HAP-1 (cell line): ENCODE data around the gene NFIA.
A peak's percentile ranks its signal among the peaks of the same experiment; 100 is the strongest.

Source experiments
- DNase-seq, 2 experiments: peaks; one replicate each; pipeline ENCODE4 v3.0.0-alpha.2; 2016 to 2020; ENCODE audit warnings: low spot score in 2 of 2
- H3K27me3 ChIP-seq: fragments of 250-450 bp; sonication (Bioruptor Pico); 2 replicates; pipeline ENCODE4 v1.5.1; 2020; ENCODE audit warnings: low read depth, mild to moderate bottlenecking, moderate library complexity
- H3K36me3 ChIP-seq: fragments of 250-450 bp; sonication (Bioruptor Pico); replicated peaks from 2 replicates; pipeline ENCODE4 v1.5.1; 2020; ENCODE audit warnings: mild to moderate bottlenecking
- H3K4me1 ChIP-seq: fragments of 250-450 bp; sonication (Bioruptor Pico); 2 replicates; pipeline ENCODE4 v1.5.1; 2020; ENCODE audit warnings: mild to moderate bottlenecking
- H3K4me3 ChIP-seq: fragments of 250-450 bp; sonication (Bioruptor Pico); 2 replicates; pipeline ENCODE4 v1.5.1; 2020; ENCODE audit warnings: mild to moderate bottlenecking, moderate library complexity
- H3K9me3 ChIP-seq: fragments of 250-450 bp; sonication (Bioruptor Pico); 2 replicates; pipeline ENCODE4 v1.5.1; 2020; ENCODE audit warnings: mild to moderate bottlenecking, moderate library complexity
- in situ Hi-C: fragments of 300-500 bp; cut with MboI; formaldehyde crosslinking; loops from 3 replicates; pipeline ENCODE4 v1.14.3; 2020; ENCODE audit warnings: low sequenced_read_pairs, inconsistent platforms, mixed read lengths

The NFIA gene

GRCh38 chr1:61449410-61449809, 367.0 kb downstream of the NFIA start:
- Histone ChIP-seq H3K4me1 (peaks cover 42% of the 10 kb centered on the region), H3K27me3 (no peaks in the 10 kb centered on the region), H3K9me3 (no peaks in the 10 kb centered on the region), H3K4me3 (no peak overlapping the region), H3K36me3 (no peaks in the 10 kb centered on the region)
- in situ Hi-C loops = no loop called here
- no peak for DNase-seq

- Histone ChIP-seq H3K4me3 (no peak overlapping the region), H3K27me3 (no peaks in the 10 kb centered on the region), H3K4me1 (peaks cover 42% of the 10 kb centered on the region), H3K36me3 (no peaks in the 10 kb centered on the region), H3K9me3 (no peaks in the 10 kb centered on the region)
- peak; percentile 59 to 60 for DNase-seq
- in situ Hi-C loops = no loop called here
Measured at GRCh38 chr1:61450454-61450853, 368.1 kb downstream of the NFIA start.

DNA sequence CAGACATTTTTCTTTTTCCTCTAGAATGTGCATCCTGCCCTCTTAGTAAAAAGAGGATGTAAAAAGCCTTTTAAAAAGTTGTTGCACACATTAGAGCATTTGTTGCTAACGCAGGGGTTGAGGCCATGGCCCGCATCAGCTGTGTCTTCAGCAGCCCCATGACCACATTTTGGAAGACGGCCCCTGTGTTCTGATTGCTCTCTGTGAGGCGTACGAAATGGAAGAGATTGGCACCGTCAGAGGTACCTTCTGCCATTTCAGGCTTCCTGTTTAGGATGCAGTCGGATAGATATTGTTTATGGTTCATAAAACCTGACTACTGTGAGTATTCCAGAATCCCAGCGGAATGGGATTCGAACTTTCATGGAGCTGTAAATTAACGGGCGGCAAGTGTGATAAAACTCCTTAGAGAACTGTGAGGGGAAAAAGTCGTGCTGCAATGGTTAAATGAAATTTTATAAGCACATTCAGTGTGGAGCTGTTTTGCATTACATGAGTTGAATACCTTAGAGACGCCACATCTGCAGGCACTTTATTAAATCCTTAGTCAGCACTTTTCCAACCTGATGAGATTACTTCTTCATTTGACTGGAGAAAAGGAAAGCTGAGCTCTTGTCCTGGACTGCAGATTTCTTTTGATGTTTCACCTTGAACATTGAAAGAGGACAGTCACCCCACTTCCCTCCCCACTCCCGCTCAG, 368.7 kb downstream of the NFIA start:
- DNase-seq = no peak
- in situ Hi-C loops = no loop called here
- no peaks in the 10 kb centered on the region for H3K36me3 ChIP-seq
- no peaks in the 10 kb centered on the region for H3K9me3 ChIP-seq
- peaks cover 42% of the 10 kb centered on the region for H3K4me1 ChIP-seq
- H3K27me3 ChIP-seq = no peaks in the 10 kb centered on the region
- H3K4me3 ChIP-seq = no peak overlapping the region

DNA sequence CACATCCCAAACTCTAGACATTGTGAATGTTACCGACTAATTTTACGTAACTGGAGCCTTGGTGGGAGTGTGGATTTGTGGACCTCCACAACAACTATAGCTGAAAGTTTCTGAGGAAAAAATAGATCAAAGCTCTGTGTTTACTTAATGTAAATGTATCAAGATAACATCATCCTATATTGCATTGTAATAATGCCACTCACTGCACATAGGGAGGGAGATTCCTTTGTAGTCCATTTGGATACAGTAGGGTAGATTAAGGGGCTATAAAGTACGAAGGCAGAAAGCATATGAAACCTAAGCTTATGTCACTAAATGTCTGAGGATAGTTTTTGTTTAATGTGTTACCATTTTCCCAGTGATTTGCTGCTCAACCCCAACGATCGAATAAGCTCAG, 369.2 kb downstream of the NFIA start:
- in situ Hi-C loops = no loop called here
- H3K9me3 ChIP-seq = no peaks in the 10 kb centered on the region
- peaks cover 42% of the 10 kb centered on the region for H3K4me1 ChIP-seq
- no peak overlapping the region for H3K4me3 ChIP-seq
- no peaks in the 10 kb centered on the region for H3K27me3 ChIP-seq
- peak in 1 of 2 experiments; percentile 36 for DNase-seq
- H3K36me3 ChIP-seq = no peaks in the 10 kb centered on the region

GRCh38 chr1:61452176-61453035, 370.0 kb downstream of the NFIA start:
- DNase-seq = peak; percentile 24 to 79
- H3K36me3 ChIP-seq = no peaks in the 10 kb centered on the region

DNA sequence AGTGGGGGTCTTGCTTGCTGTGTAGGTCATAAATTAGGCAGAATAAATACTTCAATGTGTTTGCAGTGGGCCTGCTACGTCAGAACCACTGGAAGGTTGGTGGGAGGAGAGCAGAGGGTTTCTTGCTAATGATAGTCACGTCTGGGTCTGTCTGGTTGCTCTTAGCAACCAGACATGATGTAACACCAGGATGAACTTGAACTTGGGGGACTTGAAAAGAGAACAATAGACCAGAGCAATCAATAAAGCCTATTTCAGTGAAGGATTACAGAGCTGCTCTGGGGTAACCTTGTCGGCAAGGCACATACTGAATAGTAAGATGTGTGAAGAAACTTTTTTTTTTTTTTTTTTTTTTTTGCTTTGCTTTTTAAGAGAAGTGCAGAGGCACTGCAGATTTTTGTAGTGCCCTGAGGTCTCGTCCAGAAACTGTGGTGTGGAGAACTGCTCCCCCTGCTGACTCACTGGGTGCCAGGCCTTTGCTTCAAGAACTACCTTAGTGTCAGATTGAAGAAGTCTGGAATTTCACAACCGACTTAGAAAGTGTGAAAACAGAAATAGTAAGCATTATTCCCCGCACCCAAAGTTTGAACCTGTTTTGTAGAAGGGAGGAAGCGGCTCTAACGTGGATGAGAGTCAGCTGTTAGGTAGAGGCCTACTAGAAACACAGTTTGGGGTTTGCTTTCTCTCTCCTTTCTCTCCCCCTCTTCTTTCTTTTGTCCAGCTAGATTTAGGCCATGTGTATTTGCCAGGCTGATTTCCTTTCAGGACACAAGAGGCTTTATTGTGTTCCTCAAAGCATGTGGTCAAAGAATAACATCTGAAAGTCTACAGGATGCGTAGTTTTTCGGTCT, 371.0 kb downstream of the NFIA start:
- no peaks in the 10 kb centered on the region for H3K9me3 ChIP-seq
- in situ Hi-C loops = no loop called here
- no peaks in the 10 kb centered on the region for H3K27me3 ChIP-seq
- peak; percentile 87 to 94 for DNase-seq
- no peak overlapping the region for H3K4me3 ChIP-seq
- no peaks in the 10 kb centered on the region for H3K36me3 ChIP-seq
- peaks cover 42% of the 10 kb centered on the region for H3K4me1 ChIP-seq

More at GRCh38 chr1:61452176-61453035, 370.0 kb downstream of the NFIA start:
- Histone ChIP-seq H3K4me3 (no peak overlapping the region), H3K27me3 (no peaks in the 10 kb centered on the region), H3K4me1 (peaks cover 42% of the 10 kb centered on the region), H3K9me3 (no peaks in the 10 kb centered on the region)
- in situ Hi-C loops = no loop called here

DNA sequence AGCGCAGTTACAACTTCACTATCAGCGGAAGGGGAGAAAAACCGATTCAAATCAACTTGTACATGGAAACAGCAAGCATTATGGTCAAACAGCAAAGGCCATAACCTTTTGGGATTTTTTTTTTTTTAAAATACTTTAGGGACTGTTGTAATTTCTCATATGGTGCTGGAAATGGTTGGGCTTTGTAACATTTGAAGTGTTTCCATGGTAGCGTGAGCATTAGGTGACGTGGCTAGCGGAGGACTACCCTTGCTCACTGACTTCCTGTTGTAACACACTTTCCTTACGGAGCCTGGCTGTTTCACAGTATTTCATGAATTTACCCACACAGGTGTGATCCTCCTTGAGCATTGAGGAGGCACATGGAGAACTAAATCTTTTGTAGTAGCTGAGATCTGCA, 373.0 kb downstream of the NFIA start:
- H3K4me3 ChIP-seq = no peak overlapping the region
- H3K9me3 ChIP-seq = no peaks in the 10 kb centered on the region
- H3K36me3 ChIP-seq = no peaks in the 10 kb centered on the region
- no peaks in the 10 kb centered on the region for H3K27me3 ChIP-seq
- in situ Hi-C loops = no loop called here
- no peak for DNase-seq
- H3K4me1 ChIP-seq = peaks cover 37% of the 10 kb centered on the region

GRCh38 chr1:61457526-61458040, 375.2 kb downstream of the NFIA start:
- H3K9me3 ChIP-seq = no peaks in the 10 kb centered on the region
- H3K27me3 ChIP-seq = no peaks in the 10 kb centered on the region
- H3K36me3 ChIP-seq = no peaks in the 10 kb centered on the region
- no peak overlapping the region for H3K4me3 ChIP-seq
- peaks cover 15% of the 10 kb centered on the region for H3K4me1 ChIP-seq
- DNase-seq = no peak
- in situ Hi-C loops = no loop called here

- H3K4me3 ChIP-seq = no peak overlapping the region
- no peaks in the 10 kb centered on the region for H3K36me3 ChIP-seq
- no peaks in the 10 kb centered on the region for H3K9me3 ChIP-seq
- H3K27me3 ChIP-seq = no peaks in the 10 kb centered on the region
- H3K4me1 ChIP-seq = no peaks in the 10 kb centered on the region
- in situ Hi-C loops = no loop called here
- DNase-seq = no peak
Measured at GRCh38 chr1:61459345-61459744, 377.0 kb downstream of the NFIA start.

- no peaks in the 10 kb centered on the region for H3K27me3 ChIP-seq
- H3K4me1 ChIP-seq = no peaks in the 10 kb centered on the region
- no peak for DNase-seq
- no peaks in the 10 kb centered on the region for H3K9me3 ChIP-seq
- in situ Hi-C loops = no loop called here
- H3K4me3 ChIP-seq = no peak overlapping the region
- H3K36me3 ChIP-seq = no peaks in the 10 kb centered on the region
Measured at GRCh38 chr1:61460191-61460590, 377.8 kb downstream of the NFIA start.

- no peak overlapping the region for H3K4me3 ChIP-seq
- no peaks in the 10 kb centered on the region for H3K27me3 ChIP-seq
- no peaks in the 10 kb centered on the region for H3K9me3 ChIP-seq
- H3K36me3 ChIP-seq = no peaks in the 10 kb centered on the region
- H3K4me1 ChIP-seq = no peaks in the 10 kb centered on the region
- DNase-seq = no peak
- in situ Hi-C loops = no loop called here
Measured at GRCh38 chr1:61461406-61462384, 379.3 kb downstream of the NFIA start.

GRCh38 chr1:61462628-61463027, 380.3 kb downstream of the NFIA start:
- H3K4me3 ChIP-seq = no peak overlapping the region
- H3K4me1 ChIP-seq = no peaks in the 10 kb centered on the region
- no peaks in the 10 kb centered on the region for H3K36me3 ChIP-seq
- H3K27me3 ChIP-seq = no peaks in the 10 kb centered on the region
- in situ Hi-C loops = no loop called here
- DNase-seq = no peak
- H3K9me3 ChIP-seq = no peaks in the 10 kb centered on the region

- DNase-seq = no peak
- in situ Hi-C loops = no loop called here
- Histone ChIP-seq H3K9me3 (no peaks in the 10 kb centered on the region), H3K27me3 (no peaks in the 10 kb centered on the region), H3K4me1 (no peaks in the 10 kb centered on the region), H3K36me3 (no peaks in the 10 kb centered on the region), H3K4me3 (no peak overlapping the region)
Measured at GRCh38 chr1:61463220-61463619, 380.9 kb downstream of the NFIA start.
